ENCODE measurements around the gene EXOC5.

EXOC5 gene

GRCh38 chr14:57161583-57162234 is 107.0 kb downstream of the EXOC5 start:
- no peak for DNase-seq

GRCh38 chr14:57160333-57160732 is 108.4 kb downstream of the EXOC5 start:
- no peak for DNase-seq

- DNase-seq, result no peak
Observed at GRCh38 chr14:57153286-57153685, 115.4 kb downstream of the EXOC5 start.
